IMR-90 (cell line): Measurements from ENCODE around the gene SEPHS1. TPM values are rescaled to one million over a fixed set of nuclear protein-coding genes. Genes with fewer than 3 reads are reported as not detected.

Experiments used
- ATAC-seq: fragments of 200-7000 bp; cut with Tn5 transposase; 2 replicates; pipeline ENCODE4 v1.9.1; 2020; ENCODE audit warnings: low read depth, mild to moderate bottlenecking, moderate library complexity
- BruUV-seq: library from RNA; stranded (reverse); fragments of 400-500 nt; replicated peaks from 2 replicates; lab custom pipeline; 2021; lab: Mats Ljungman, UMichigan
- CTCF ChIA-PET: fragments of 300-600 bp; formaldehyde crosslinking; extraction: SDS; loops from one replicate; lab custom pipeline; 2021; ENCODE audit warnings: antibody characterized with exemption; lab: Yijun Ruan, JAX
- POLR2A ChIA-PET: fragments of 300-600 bp; sonication (Branson Sonifier 250); formaldehyde crosslinking; loops from one replicate; lab custom pipeline; 2022; ENCODE audit warnings: antibody characterized with exemption; ENCODE audit not compliant: unreplicated experiment; lab: Charles Lee
- DNase-seq: peaks from one replicate; pipeline ENCODE4 v3.0.0; 2013
- H2AFZ ChIP-seq: replicated peaks from 2 replicates; pipeline ENCODE3; 2013; ENCODE audit warnings: low read length, mild to moderate bottlenecking; ENCODE audit not compliant: poor library complexity
- H2AK5ac ChIP-seq: 2 replicates; pipeline ENCODE4 v1.6.1; 2013; ENCODE audit warnings: low read depth, low read length, inconsistent platforms
- H2AK9ac ChIP-seq: replicated peaks from 2 replicates; pipeline ENCODE3; 2013; ENCODE audit warnings: mild to moderate bottlenecking, low read depth, low read length, moderate library complexity; ENCODE audit not compliant: poor library complexity
- H2BK120ac ChIP-seq: 2 replicates; pipeline ENCODE4 v1.6.1; 2013; ENCODE audit warnings: low read depth, low read length, inconsistent platforms
- H2BK15ac ChIP-seq: 3 replicates; pipeline ENCODE4 v1.6.1; 2013; ENCODE audit warnings: low read depth, low read length, inconsistent platforms
- H2BK20ac ChIP-seq: 2 replicates; pipeline ENCODE4 v1.6.1; 2013; ENCODE audit warnings: low read depth, mild to moderate bottlenecking, inconsistent platforms, low read length, moderate library complexity
- H2BK5ac ChIP-seq: 2 replicates; pipeline ENCODE4 v1.6.1; 2013; ENCODE audit warnings: mild to moderate bottlenecking, low read depth, low read length, inconsistent platforms; ENCODE audit not compliant: poor library complexity, severe bottlenecking
- H3K14ac ChIP-seq: replicated peaks from 2 replicates; pipeline ENCODE4 v1.6.1; 2013; ENCODE audit warnings: low read depth, low read length, inconsistent platforms
- H3K18ac ChIP-seq: 2 replicates; pipeline ENCODE4 v1.6.1; 2013; ENCODE audit warnings: low read depth, low read length, control low read depth
- H3K23ac ChIP-seq: 2 replicates; pipeline ENCODE4 v1.6.1; 2013; ENCODE audit warnings: low read depth, low read length, inconsistent platforms
- H3K27ac ChIP-seq: 2 replicates; pipeline ENCODE4 v1.5.1; 2013; ENCODE audit warnings: mild to moderate bottlenecking, control low read depth, low read length; ENCODE audit not compliant: insufficient read depth
- H3K27me3 ChIP-seq: 2 replicates; pipeline ENCODE4 v1.6.1; 2013; ENCODE audit warnings: low read length; ENCODE audit not compliant: control insufficient read depth, insufficient read depth
- H3K36me3 ChIP-seq: 2 replicates; pipeline ENCODE4 v1.6.1; 2013; ENCODE audit warnings: low read length, mixed read lengths; ENCODE audit not compliant: control insufficient read depth, insufficient read depth
- H3K4ac ChIP-seq: 2 replicates; pipeline ENCODE4 v1.6.1; 2013; ENCODE audit warnings: low read depth, low read length, inconsistent platforms
- H3K4me1 ChIP-seq: 2 replicates; pipeline ENCODE4 v1.6.1; 2013; ENCODE audit warnings: low read length, mixed read lengths; ENCODE audit not compliant: control insufficient read depth, insufficient read depth
- H3K4me2 ChIP-seq: 2 replicates; pipeline ENCODE4 v1.6.1; 2013; ENCODE audit warnings: low read depth, mild to moderate bottlenecking, control low read depth, low read length, moderate library complexity
- H3K4me3 ChIP-seq: 2 replicates; pipeline ENCODE4 v1.5.1; 2013; ENCODE audit warnings: low read depth, mild to moderate bottlenecking, control low read depth, low read length, moderate library complexity; ENCODE audit not compliant: insufficient read depth
- H3K56ac ChIP-seq: 2 replicates; pipeline ENCODE4 v1.6.1; 2013; ENCODE audit warnings: low read length, inconsistent platforms; ENCODE audit not compliant: insufficient read depth; ENCODE audit errors: extremely low read depth
- H3K79me1 ChIP-seq, 2 experiments: 2 replicates each; pipeline ENCODE4 v1.6.1; 2013; ENCODE audit warnings: low read length in 2 of 2, inconsistent platforms in 1 of 2, low read depth in 1 of 2
- H3K9ac ChIP-seq: 2 replicates; pipeline ENCODE4 v1.6.1; 2013; ENCODE audit warnings: low read depth, low read length, control low read depth
- H3K9me1 ChIP-seq: 2 replicates; pipeline ENCODE4 v1.6.1; 2013; ENCODE audit warnings: low read length, inconsistent platforms; ENCODE audit not compliant: insufficient read depth
- H3K9me3 ChIP-seq: 2 replicates; pipeline ENCODE4 v1.6.1; 2013; ENCODE audit warnings: low read length; ENCODE audit not compliant: control insufficient read depth, insufficient read depth
- H4K20me1 ChIP-seq: 2 replicates; pipeline ENCODE4 v1.6.1; 2013; ENCODE audit warnings: low read length, inconsistent platforms; ENCODE audit not compliant: insufficient read depth
- H4K5ac ChIP-seq: 2 replicates; pipeline ENCODE4 v1.6.1; 2013; ENCODE audit warnings: mild to moderate bottlenecking, low read depth, low read length, control low read depth
- H4K8ac ChIP-seq, 2 experiments: 2 replicates each; pipeline ENCODE4 v1.6.1; 2013; ENCODE audit warnings: low read depth in 2 of 2, low read length in 2 of 2, control low read depth in 1 of 2, inconsistent platforms in 1 of 2
- H4K91ac ChIP-seq: 2 replicates; pipeline ENCODE4 v1.6.1; 2013; ENCODE audit warnings: low read depth, low read length, inconsistent platforms; ENCODE audit not compliant: insufficient read depth
- BHLHE40 ChIP-seq: fragments of 150-350 bp; IDR thresholded peaks from 2 replicates; pipeline ENCODE4 v1.6.1; 2016; ENCODE audit warnings: mild to moderate bottlenecking, low read depth, low read length
- CEBPB ChIP-seq: IDR thresholded peaks from 2 replicates; pipeline ENCODE4 v1.6.1; 2012; ENCODE audit warnings: low read depth, low read length, improper control_type of control experiment
- CTCF ChIP-seq: conservative IDR thresholded peaks from 2 replicates; pipeline ENCODE4 v1.5.1; 2012; ENCODE audit warnings: mild to moderate bottlenecking, low read depth, low read length, improper control_type of control experiment
- FOS ChIP-seq: fragments of 150-350 bp; IDR thresholded peaks from 2 replicates; pipeline ENCODE4 v1.6.1; 2016; ENCODE audit warnings: low read depth, low read length
- MAFK ChIP-seq: IDR thresholded peaks from 2 replicates; pipeline ENCODE4 v1.6.1; 2012; ENCODE audit warnings: low read depth, low read length, improper control_type of control experiment
- MAZ ChIP-seq: IDR thresholded peaks from 2 replicates; pipeline ENCODE4 v1.6.1; 2012; ENCODE audit warnings: low read depth, mild to moderate bottlenecking, low read length, improper control_type of control experiment, moderate library complexity, borderline replicate concordance
- MXI1 ChIP-seq: IDR thresholded peaks from 2 replicates; pipeline ENCODE4 v1.6.1; 2012; ENCODE audit warnings: low read depth, mild to moderate bottlenecking, low read length, moderate library complexity, borderline replicate concordance
- NFE2L2 ChIP-seq: fragments of 150-350 bp; IDR thresholded peaks from 2 replicates; pipeline ENCODE4 v1.6.1; 2016; ENCODE audit warnings: low read depth, mild to moderate bottlenecking, low read length
- RAD21 ChIP-seq: IDR thresholded peaks from 2 replicates; pipeline ENCODE4 v1.6.1; 2012; ENCODE audit warnings: low read length, improper control_type of control experiment
- RCOR1 ChIP-seq: IDR thresholded peaks from 2 replicates; pipeline ENCODE4 v1.6.1; 2012; ENCODE audit warnings: mild to moderate bottlenecking, low read length, improper control_type of control experiment; ENCODE audit not compliant: insufficient replicate concordance
- RFX5 ChIP-seq: IDR thresholded peaks from 2 replicates; pipeline ENCODE4 v1.8.0; 2012; ENCODE audit warnings: low read depth, mild to moderate bottlenecking, low read length, moderate library complexity
- SMC3 ChIP-seq: fragments of 150-350 bp; IDR thresholded peaks from 2 replicates; pipeline ENCODE4 v1.6.1; 2016; ENCODE audit warnings: low read depth, mild to moderate bottlenecking, antibody characterized with exemption, low read length, moderate library complexity
- USF2 ChIP-seq: fragments of 150-350 bp; IDR thresholded peaks from 2 replicates; pipeline ENCODE4 v1.6.1; 2017; ENCODE audit warnings: mild to moderate bottlenecking, antibody characterized with exemption, low read length, low read depth
- WGBS, 2 experiments: methylation state at CpG; one replicate each; pipeline versions ENCODE4 v1.1.5 to v1.1.7; 2013; ENCODE audit warnings: missing lambda C conversion rate in 2 of 2; ENCODE audit not compliant: insufficient read length in 1 of 2; ENCODE audit errors: extremely low coverage in 2 of 2; 5-methylcytosine and 5-hydroxymethylcytosine counted together
- dilution Hi-C: fragments of 300-500 bp; cut with HindIII; formaldehyde crosslinking; loops from one replicate; pipeline ENCODE4 v1.14.3; 2018; ENCODE audit warnings: low sequenced_read_pairs; ENCODE audit not compliant: unreplicated experiment
- in situ Hi-C: fragments of 300-500 bp; cut with MboI; formaldehyde crosslinking; loops from 3 replicates; pipeline ENCODE4 v1.14.3; 2019; ENCODE audit warnings: low sequenced_read_pairs, inconsistent platforms, mixed read lengths
- intact Hi-C: fragments of 100-400 bp; cut with micrococcal nuclease; formaldehyde crosslinking; loops from 2 replicates; pipeline ENCODE4 v1.10.0; 2022
- polyA plus RNA-seq, 3 experiments: library from polyadenylated mRNA; depleted of rRNA; stranded (reverse); fragments of >200 nt; gene quantifications; 2 replicates each; pipeline ENCODE4 v1.2.3, GENCODE V29; 2012; ENCODE audit warnings: low replicate concordance in 1 of 3
- total RNA-seq: library from RNA; depleted of rRNA; stranded (reverse); fragments of >200 nt; gene quantifications from 2 replicates; pipeline ENCODE4 v1.2.3, GENCODE V29; 2012
- TF ChIP-seq, protein P1 (sequence below): fragments of 150-350 bp; IDR thresholded peaks from 2 replicates; pipeline ENCODE4 v1.6.1; 2016; ENCODE audit warnings: low read depth, mild to moderate bottlenecking, low read length, moderate library complexity, borderline replicate concordance

The SEPHS1 gene
- total and polyA plus RNA-seq, 2 of the 4 experiments (the other 2 are of a cell fraction): 39.4 to 69.4 TPM

GRCh38 chr10:13284050-13284449, 64.0 kb downstream of the SEPHS1 start:
- Histone ChIP-seq H3K9ac (no peak overlapping the region), H3K56ac (no peak overlapping the region), H3K18ac (no peak overlapping the region), H3K4me2 (no peak overlapping the region), H3K27me3 (no peaks in the 10 kb centered on the region), H3K9me3 (no peaks in the 10 kb centered on the region), H2BK20ac (no peak overlapping the region), H2BK120ac (no peak overlapping the region), H4K91ac (no peak overlapping the region), H3K4me3 (no peak overlapping the region), H4K5ac (no peak overlapping the region), H2AK5ac (no peak overlapping the region), H3K9me1 (peaks cover 5% of the 10 kb centered on the region; the same call in 1 of the 2 replicates), H4K20me1 (no peaks in the 10 kb centered on the region), H3K4me1 (no peaks in the 10 kb centered on the region), H2AFZ (no peak overlapping the region), H3K4ac (no peak overlapping the region), H2BK15ac (no peak overlapping the region), H4K8ac (no peak overlapping the region), H3K14ac (no peak overlapping the region), H2BK5ac (no peak overlapping the region), H3K23ac (no peak overlapping the region), H3K79me1 (no peaks in the 10 kb centered on the region), H3K27ac (no peak overlapping the region), H2AK9ac (no peak overlapping the region), H3K36me3 (peaks cover 9% of the 10 kb centered on the region; the same call in 1 of the 2 replicates)
- ChIA-PET POLR2A (no interaction called here), CTCF (no interaction called here)
- ATAC-seq: no peak
- DNase-seq: no peak
- WGBS, 2 experiments: no CpG with 5 or more reads among the region's 4 CpGs
- dilution Hi-C loops: no loop called here
- TF ChIP-seq USF2 (no peak), BHLHE40 (no peak), CEBPB (no peak), RAD21 (no peak), SMC3 (no peak), NFE2L2 (no peak), MAZ (no peak), MAFK (no peak), FOS (no peak), CTCF (no peak), RCOR1 (no peak), MXI1 (no peak), RFX5 (no peak)
- TF ChIP-seq, protein P1, sequence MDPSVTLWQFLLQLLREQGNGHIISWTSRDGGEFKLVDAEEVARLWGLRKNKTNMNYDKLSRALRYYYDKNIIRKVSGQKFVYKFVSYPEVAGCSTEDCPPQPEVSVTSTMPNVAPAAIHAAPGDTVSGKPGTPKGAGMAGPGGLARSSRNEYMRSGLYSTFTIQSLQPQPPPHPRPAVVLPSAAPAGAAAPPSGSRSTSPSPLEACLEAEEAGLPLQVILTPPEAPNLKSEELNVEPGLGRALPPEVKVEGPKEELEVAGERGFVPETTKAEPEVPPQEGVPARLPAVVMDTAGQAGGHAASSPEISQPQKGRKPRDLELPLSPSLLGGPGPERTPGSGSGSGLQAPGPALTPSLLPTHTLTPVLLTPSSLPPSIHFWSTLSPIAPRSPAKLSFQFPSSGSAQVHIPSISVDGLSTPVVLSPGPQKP: no peak
- in situ Hi-C loops: no loop called here
- intact Hi-C loops: no loop called here
- BruUV-seq: no TSS peak
